ENCODE measurements around the gene THAP5. TPM values are rescaled to one million over a fixed set of nuclear protein-coding genes. Genes with fewer than 3 reads are reported as not detected.

The THAP5 gene
- total RNA-seq, 2 experiments from 2014 or later = 11.7 to 12.6 TPM

DNA sequence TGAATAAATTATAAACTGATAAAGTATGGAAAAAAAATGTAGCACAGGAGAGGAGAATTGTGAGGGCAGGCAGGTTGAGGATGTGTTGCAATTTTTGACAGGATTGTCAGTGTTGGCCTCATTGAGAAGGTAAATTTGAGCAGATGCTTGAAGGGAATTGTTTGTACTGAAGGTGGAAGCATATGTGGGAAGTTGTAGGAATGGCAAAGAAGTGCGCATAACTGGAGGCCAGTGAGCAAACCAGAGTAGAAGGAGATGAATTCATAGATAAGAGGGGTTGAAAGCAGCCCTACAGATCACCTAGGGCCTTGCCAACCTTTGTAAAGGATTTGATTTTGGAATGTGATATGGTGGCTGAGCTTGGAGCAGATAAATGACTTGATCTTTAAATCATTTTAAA lies 6.6 kb upstream of the THAP5 start:
- Mint-ChIP-seq H3K27ac (no peak overlapping the region), H3K4me3 (no peak overlapping the region), H3K36me3 (ENCODE audit: low read depth) (peaks cover 83% of the 10 kb centered on the region), H3K27me3 (no peaks in the 10 kb centered on the region), H3K4me1 (ENCODE audit: low read depth) (peaks cover 42% of the 10 kb centered on the region), H3K9me3 (peaks cover 2% of the 10 kb centered on the region)
- Histone ChIP-seq H3K36me3 (ENCODE audit: insufficient read depth, low read length) (peaks cover 45% of the 10 kb centered on the region), H3K9me3 (ENCODE audit: control insufficient read depth in 1 of 2, insufficient read depth in 1 of 2, low read length in 2 of 2) (peaks cover 0 to 12% of the 10 kb centered on the region in 2 experiments), H3K27me3 (ENCODE audit: control insufficient read depth in 1 of 2, insufficient read depth in 2 of 2, low read length in 2 of 2) (no peaks in the 10 kb centered on the region), H3K4me1 (ENCODE audit: insufficient read depth, low read length) (peaks cover 6% of the 10 kb centered on the region), H3K27ac (ENCODE audit: low read depth in 1 of 2, low read length in 2 of 2) (no peak overlapping the region), H3K4me3 (ENCODE audit: low read length) (no peak overlapping the region)
- TF ChIP-seq, protein P1, sequence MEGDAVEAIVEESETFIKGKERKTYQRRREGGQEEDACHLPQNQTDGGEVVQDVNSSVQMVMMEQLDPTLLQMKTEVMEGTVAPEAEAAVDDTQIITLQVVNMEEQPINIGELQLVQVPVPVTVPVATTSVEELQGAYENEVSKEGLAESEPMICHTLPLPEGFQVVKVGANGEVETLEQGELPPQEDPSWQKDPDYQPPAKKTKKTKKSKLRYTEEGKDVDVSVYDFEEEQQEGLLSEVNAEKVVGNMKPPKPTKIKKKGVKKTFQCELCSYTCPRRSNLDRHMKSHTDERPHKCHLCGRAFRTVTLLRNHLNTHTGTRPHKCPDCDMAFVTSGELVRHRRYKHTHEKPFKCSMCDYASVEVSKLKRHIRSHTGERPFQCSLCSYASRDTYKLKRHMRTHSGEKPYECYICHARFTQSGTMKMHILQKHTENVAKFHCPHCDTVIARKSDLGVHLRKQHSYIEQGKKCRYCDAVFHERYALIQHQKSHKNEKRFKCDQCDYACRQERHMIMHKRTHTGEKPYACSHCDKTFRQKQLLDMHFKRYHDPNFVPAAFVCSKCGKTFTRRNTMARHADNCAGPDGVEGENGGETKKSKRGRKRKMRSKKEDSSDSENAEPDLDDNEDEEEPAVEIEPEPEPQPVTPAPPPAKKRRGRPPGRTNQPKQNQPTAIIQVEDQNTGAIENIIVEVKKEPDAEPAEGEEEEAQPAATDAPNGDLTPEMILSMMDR (IDR thresholded peaks at IDR 0.05) = no peak
- POLR2A ChIA-PET = no interaction called here
- ATAC-seq (ENCODE audit: poor library complexity) (no peak), DNase-seq (no peak)
- intact Hi-C loops (cut with DNase I, micrococcal nuclease) = no loop called here
- CTCF ChIA-PET = no interaction called here

DNA sequence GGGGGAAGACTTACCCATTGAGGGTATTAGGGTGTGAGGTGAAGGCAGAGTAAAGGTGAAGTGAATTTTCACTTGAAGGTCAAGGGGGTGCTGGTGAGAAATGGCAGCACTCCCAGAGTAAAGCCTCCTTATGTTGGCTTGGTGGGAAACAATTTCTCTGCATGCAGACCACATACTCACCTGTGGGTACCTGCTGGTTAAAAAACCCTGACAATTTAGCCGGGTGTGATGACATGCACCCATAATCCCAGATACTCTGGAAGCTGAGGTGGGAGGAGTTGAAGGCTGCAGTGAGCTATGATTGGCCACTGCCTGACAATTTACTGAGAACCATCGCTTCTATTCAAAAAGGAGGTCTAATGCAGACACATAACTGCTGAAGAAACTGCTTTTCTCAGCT lies 5.7 kb upstream of the THAP5 start:
- no peak for DNase-seq
- peaks cover 89% of the 10 kb centered on the region for H3K36me3 Mint-ChIP-seq (ENCODE audit: low read depth)
- H3K27me3 Mint-ChIP-seq = no peaks in the 10 kb centered on the region

GRCh38 chr7:108572480-108572879 lies 3.0 kb upstream of the THAP5 start:
- H3K27ac ChIP-seq (ENCODE audit: low read depth in 1 of 2, low read length in 2 of 2) = no peak overlapping the region
- H3K9me3 ChIP-seq (ENCODE audit: control insufficient read depth in 1 of 2, insufficient read depth in 1 of 2, low read length in 2 of 2) = no peaks in the 10 kb centered on the region
- Mint-ChIP-seq H3K4me1 (ENCODE audit: low read depth) (peaks cover 75% of the 10 kb centered on the region), H3K27ac (no peak overlapping the region), H3K36me3 (ENCODE audit: low read depth) (peaks cover 90% of the 10 kb centered on the region), H3K9me3 (no peaks in the 10 kb centered on the region), H3K27me3 (no peaks in the 10 kb centered on the region), H3K4me3 (no peak overlapping the region)
- H3K27me3 ChIP-seq (ENCODE audit: control insufficient read depth in 1 of 2, insufficient read depth in 2 of 2, low read length in 2 of 2) = no peaks in the 10 kb centered on the region
- TF ChIP-seq, protein P1 (IDR thresholded peaks at IDR 0.05) = no peak
- intact Hi-C loops (cut with DNase I, micrococcal nuclease) = loop anchor here in 1 of 2 experiments (5.0 kb wide), 1 partner anchor 680 kb away; the partner anchor contains the start of gene DLD
- ChIA-PET POLR2A (interaction anchor here (1.5 kb wide), 1 partner anchor 47 kb away, joined by 3 read pairs; the partner anchor contains the start of gene PNPLA8), CTCF (interaction anchor here (1.0 kb wide), 1 partner anchor 10 kb away, joined by 3 read pairs; no protein-coding TSS in a partner anchor)
- peaks cover 19% of the 10 kb centered on the region for H3K4me1 ChIP-seq (ENCODE audit: insufficient read depth, low read length)
- DNase-seq = no peak
- H3K4me3 ChIP-seq (ENCODE audit: low read length) = no peak overlapping the region
- H3K36me3 ChIP-seq (ENCODE audit: insufficient read depth, low read length) = peaks cover 35% of the 10 kb centered on the region
- no peak for ATAC-seq (ENCODE audit: poor library complexity)

More for the DNA sequence above, 5.7 kb upstream of the THAP5 start:
- TF ChIP-seq, protein P1 (IDR thresholded peaks at IDR 0.05) = no peak
- H3K4me3 Mint-ChIP-seq = no peak overlapping the region
- CTCF ChIA-PET = no interaction called here
- peaks cover 50% of the 10 kb centered on the region for H3K4me1 Mint-ChIP-seq (ENCODE audit: low read depth)
- H3K4me3 ChIP-seq (ENCODE audit: low read length) = no peak overlapping the region
- no peak overlapping the region for H3K27ac ChIP-seq (ENCODE audit: low read depth in 1 of 2, low read length in 2 of 2)
- H3K36me3 ChIP-seq (ENCODE audit: insufficient read depth, low read length) = peaks cover 45% of the 10 kb centered on the region
- H3K9me3 ChIP-seq (ENCODE audit: control insufficient read depth in 1 of 2, insufficient read depth in 1 of 2, low read length in 2 of 2) = peaks cover 0 to 8% of the 10 kb centered on the region in 2 experiments
- intact Hi-C loops (cut with DNase I, micrococcal nuclease) = no loop called here
- POLR2A ChIA-PET = interaction anchor here (2.5 kb wide), 1 partner anchor 49 kb away, joined by 6 read pairs; the partner anchor contains the start of gene PNPLA8
- H3K9me3 Mint-ChIP-seq = peaks cover 2% of the 10 kb centered on the region
- H3K4me1 ChIP-seq (ENCODE audit: insufficient read depth, low read length) = peaks cover 6% of the 10 kb centered on the region
- no peak overlapping the region for H3K27ac Mint-ChIP-seq
- no peak for ATAC-seq (ENCODE audit: poor library complexity)
- H3K27me3 ChIP-seq (ENCODE audit: control insufficient read depth in 1 of 2, insufficient read depth in 2 of 2, low read length in 2 of 2) = no peaks in the 10 kb centered on the region
